Activated CD8-positive, alpha-beta T cell treated with anti-CD3 and anti-CD28 coated beads, Interleukin-2, amount 10 ng/mL, durations not matched to agents 7 days and 5 days (primary cell): ENCODE data around the gene GUCA1A. TPM values are rescaled to one million over a fixed set of nuclear protein-coding genes. Genes with fewer than 3 reads are reported as not detected.
"Not testable (repeated sequence)": the region's sequence is repeated elsewhere in the genome, so short reads cannot be mapped to it uniquely, and the experiment has no call there.

Experiments used
- ATAC-seq: fragments of 150-1000 bp; cut with Tn5 transposase; one replicate; pipeline ENCODE4 v1.10.0; 2021; ENCODE audit warnings: moderate library complexity
- CTCF ChIA-PET: fragments of 350-600 bp; sonication (Branson Sonifier 250); formaldehyde crosslinking; loops from one replicate; lab custom pipeline; 2021; ENCODE audit warnings: antibody characterized with exemption; lab: Charles Lee
- POLR2A ChIA-PET: fragments of 350-600 bp; sonication (Branson Sonifier 250); formaldehyde crosslinking; loops from one replicate; lab custom pipeline; 2021; ENCODE audit warnings: antibody characterized with exemption; lab: Charles Lee
- DNase-seq: peaks from one replicate; pipeline ENCODE4 v3.0.0-alpha.2; 2020
- H3K27ac Mint-ChIP-seq: one replicate; pipeline ENCODE4 v1.8.0; 2021; ENCODE audit warnings: mild to moderate bottlenecking, mixed read lengths
- H3K27me3 Mint-ChIP-seq: one replicate; pipeline ENCODE4 v1.8.0; 2021; ENCODE audit warnings: low read depth, mixed read lengths
- H3K36me3 Mint-ChIP-seq: one replicate; pipeline ENCODE4 v1.8.0; 2021; ENCODE audit warnings: low read depth, mixed read lengths
- H3K4me1 Mint-ChIP-seq: one replicate; pipeline ENCODE4 v1.8.0; 2021; ENCODE audit warnings: low read depth, mixed read lengths
- H3K4me3 Mint-ChIP-seq: one replicate; pipeline ENCODE4 v1.8.0; 2021; ENCODE audit warnings: mild to moderate bottlenecking, mixed read lengths
- H3K9me3 Mint-ChIP-seq: one replicate; pipeline ENCODE4 v1.8.0; 2022; ENCODE audit warnings: mixed read lengths; ENCODE audit not compliant: insufficient read depth
- total RNA-seq, 2 experiments: library from RNA; stranded (reverse); gene quantifications; one replicate each; pipeline ENCODE4 v1.2.3, GENCODE V29; 2021

Gene GUCA1A
- total RNA-seq, 2 experiments from 2014 or later = not detected

GRCh38 chr6:42179261-42179944 lies 6.2 kb downstream of the GUCA1A start:
- Mint-ChIP-seq H3K27me3 (peaks cover 2% of the 10 kb centered on the region), H3K27ac (no peak overlapping the region), H3K4me1 (peaks cover 2% of the 10 kb centered on the region), H3K9me3 (no peaks in the 10 kb centered on the region), H3K36me3 (no peaks in the 10 kb centered on the region), H3K4me3 (no peak overlapping the region)
- CTCF ChIA-PET = interaction anchor here (0.7 to 1.1 kb wide), 2 partner anchors 75 to 129 kb away, joined by 3 read pairs; partner anchors contain the start of gene TAF8
- POLR2A ChIA-PET = no interaction called here
- no peak for ATAC-seq
- DNase-seq = no peak

GRCh38 chr6:42179945-42180313 lies 6.8 kb downstream of the GUCA1A start:
- Mint-ChIP-seq H3K36me3 (no peaks in the 10 kb centered on the region), H3K4me1 (peaks cover 2% of the 10 kb centered on the region), H3K27ac (no peak overlapping the region), H3K27me3 (peaks cover 2% of the 10 kb centered on the region), H3K9me3 (no peaks in the 10 kb centered on the region), H3K4me3 (no peak overlapping the region)
- CTCF ChIA-PET = interaction anchor here (0.7 to 1.1 kb wide), 2 partner anchors 75 to 129 kb away, joined by 3 read pairs; partner anchors contain the start of gene TAF8
- DNase-seq = no peak
- POLR2A ChIA-PET = no interaction called here
- no peak for ATAC-seq

GRCh38 chr6:42182101-42182500 lies 8.9 kb downstream of the GUCA1A start:
- Mint-ChIP-seq H3K27ac (no peak overlapping the region), H3K4me1 (peaks cover 2% of the 10 kb centered on the region), H3K36me3 (no peaks in the 10 kb centered on the region), H3K4me3 (no peak overlapping the region), H3K9me3 (no peaks in the 10 kb centered on the region), H3K27me3 (no peaks in the 10 kb centered on the region)
- ATAC-seq = no peak
- POLR2A ChIA-PET = no interaction called here
- CTCF ChIA-PET = no interaction called here
- DNase-seq = no peak

GRCh38 chr6:42184475-42184874 lies 11.3 kb downstream of the GUCA1A start:
- POLR2A ChIA-PET = no interaction called here
- ATAC-seq (no peak), DNase-seq (no peak)
- no peak overlapping the region for H3K27ac Mint-ChIP-seq
- H3K36me3 Mint-ChIP-seq = no peaks in the 10 kb centered on the region
- H3K4me3 Mint-ChIP-seq = no peak overlapping the region
- no peaks in the 10 kb centered on the region for H3K27me3 Mint-ChIP-seq
- no peaks in the 10 kb centered on the region for H3K4me1 Mint-ChIP-seq
- no peaks in the 10 kb centered on the region for H3K9me3 Mint-ChIP-seq
- CTCF ChIA-PET = interaction anchor here (1.8 kb wide), 1 partner anchor 363 kb away, joined by 7 read pairs; no protein-coding TSS in a partner anchor

- ATAC-seq = no peak
- Mint-ChIP-seq H3K36me3 (no peaks in the 10 kb centered on the region), H3K4me1 (no peaks in the 10 kb centered on the region), H3K9me3 (no peaks in the 10 kb centered on the region), H3K4me3 (no peak overlapping the region), H3K27ac (no peak overlapping the region), H3K27me3 (no peaks in the 10 kb centered on the region)
- CTCF ChIA-PET = interaction anchor here (1.8 kb wide), 1 partner anchor 362 kb away, joined by 7 read pairs; no protein-coding TSS in a partner anchor
- no peak for DNase-seq
- POLR2A ChIA-PET = interaction anchor here (0.5 kb wide), 1 partner anchor 8 kb away, joined by 5 read pairs; no protein-coding TSS in a partner anchor
These were observed 12.4 kb downstream of the GUCA1A start for GRCh38 chr6:42185597-42185996.

- Mint-ChIP-seq H3K4me3 (no peak overlapping the region), H3K36me3 (no peaks in the 10 kb centered on the region), H3K27me3 (no peaks in the 10 kb centered on the region), H3K4me1 (no peaks in the 10 kb centered on the region), H3K27ac (no peak overlapping the region), H3K9me3 (no peaks in the 10 kb centered on the region)
- DNase-seq (no peak), ATAC-seq (no peak)
- ChIA-PET POLR2A (no interaction called here), CTCF (interaction anchor here (1.0 kb wide), 1 partner anchor 84 kb away, joined by 4 read pairs; no protein-coding TSS in a partner anchor)
These were observed 15.2 kb downstream of the GUCA1A start for GRCh38 chr6:42188406-42188805.

- no peak overlapping the region for H3K4me3 Mint-ChIP-seq
- no peaks in the 10 kb centered on the region for H3K27me3 Mint-ChIP-seq
- no peaks in the 10 kb centered on the region for H3K36me3 Mint-ChIP-seq
- no peak for ATAC-seq
- H3K27ac Mint-ChIP-seq = no peak overlapping the region
- no peaks in the 10 kb centered on the region for H3K9me3 Mint-ChIP-seq
- CTCF ChIA-PET = interaction anchor here (0.8 to 0.9 kb wide), 2 partner anchors 24 to 87 kb away, joined by 3 to 5 read pairs; no protein-coding TSS in a partner anchor
- POLR2A ChIA-PET = no interaction called here
- DNase-seq = no peak
- no peaks in the 10 kb centered on the region for H3K4me1 Mint-ChIP-seq
These were observed 17.5 kb downstream of the GUCA1A start for GRCh38 chr6:42190554-42191183.

- CTCF ChIA-PET = interaction anchor here (0.7 kb wide), 1 partner anchor 355 kb away, joined by 4 read pairs; no protein-coding TSS in a partner anchor
- DNase-seq, H3K4me3 Mint-ChIP-seq, POLR2A ChIA-PET, H3K36me3 Mint-ChIP-seq, H3K4me1 Mint-ChIP-seq, H3K9me3 Mint-ChIP-seq, H3K27ac Mint-ChIP-seq, ATAC-seq, H3K27me3 Mint-ChIP-seq: not testable (repeated sequence)
These were observed 19.2 kb downstream of the GUCA1A start for GRCh38 chr6:42192385-42192784.

GRCh38 chr6:42193491-42193894 lies 20.3 kb downstream of the GUCA1A start:
- no peaks in the 10 kb centered on the region for H3K9me3 Mint-ChIP-seq
- no peaks in the 10 kb centered on the region for H3K27me3 Mint-ChIP-seq

GRCh38 chr6:42194056-42194455 lies 20.9 kb downstream of the GUCA1A start:
- CTCF ChIA-PET = interaction anchor here (1.3 to 1.9 kb wide), 2 partner anchors 21 to 90 kb away, joined by 3 to 8 read pairs; no protein-coding TSS in a partner anchor
- POLR2A ChIA-PET = no interaction called here
- H3K27ac Mint-ChIP-seq = no peak overlapping the region
- ATAC-seq (no peak), DNase-seq (no peak)
- H3K36me3 Mint-ChIP-seq = no peaks in the 10 kb centered on the region
- H3K9me3 Mint-ChIP-seq = no peaks in the 10 kb centered on the region
- no peak overlapping the region for H3K4me3 Mint-ChIP-seq
- no peaks in the 10 kb centered on the region for H3K4me1 Mint-ChIP-seq
- no peaks in the 10 kb centered on the region for H3K27me3 Mint-ChIP-seq

More at GRCh38 chr6:42193491-42193894, 20.3 kb downstream of the GUCA1A start:
- Mint-ChIP-seq H3K4me1 (no peaks in the 10 kb centered on the region), H3K36me3 (no peaks in the 10 kb centered on the region), H3K4me3 (no peak overlapping the region), H3K27ac (no peak overlapping the region)
- ChIA-PET CTCF (interaction anchor here (1.3 to 1.9 kb wide), 2 partner anchors 21 to 89 kb away, joined by 3 to 8 read pairs; no protein-coding TSS in a partner anchor), POLR2A (no interaction called here)
- DNase-seq = no peak
- ATAC-seq = no peak

GRCh38 chr6:42195415-42195814 lies 22.3 kb downstream of the GUCA1A start:
- Mint-ChIP-seq H3K36me3 (peaks cover 7% of the 10 kb centered on the region), H3K4me3 (no peak overlapping the region), H3K9me3 (no peaks in the 10 kb centered on the region), H3K27me3 (no peaks in the 10 kb centered on the region), H3K27ac (no peak overlapping the region), H3K4me1 (no peaks in the 10 kb centered on the region)
- DNase-seq = no peak
- CTCF ChIA-PET = interaction anchor here (0.7 to 1.9 kb wide), 2 partner anchors 19 to 336 kb away, joined by 3 to 8 read pairs; no protein-coding TSS in a partner anchor
- POLR2A ChIA-PET = no interaction called here
- no peak for ATAC-seq
